ENCODE measurements around the gene AFMID.

The AFMID gene

GRCh38 chr17:78231991-78232858, 45.1 kb downstream of the AFMID start:
- H3K4me2 ChIP-seq (ENCODE audit: insufficient read depth, low read length) = no peak overlapping the region
- H3K9ac ChIP-seq (ENCODE audit: low read depth, low read length) = no peak overlapping the region
- no peak overlapping the region for H3K4me3 ChIP-seq (ENCODE audit: low read depth in 1 of 2, low read length in 2 of 2)
- no peak overlapping the region for H2AFZ ChIP-seq (ENCODE audit: low read depth, low read length)
- TF ChIP-seq EZH2 (IDR thresholded peaks at IDR 0.05; ENCODE audit: borderline replicate concordance, low read depth, low read length, severe bottlenecking) = no peak
- TF ChIP-seq, protein P1, sequence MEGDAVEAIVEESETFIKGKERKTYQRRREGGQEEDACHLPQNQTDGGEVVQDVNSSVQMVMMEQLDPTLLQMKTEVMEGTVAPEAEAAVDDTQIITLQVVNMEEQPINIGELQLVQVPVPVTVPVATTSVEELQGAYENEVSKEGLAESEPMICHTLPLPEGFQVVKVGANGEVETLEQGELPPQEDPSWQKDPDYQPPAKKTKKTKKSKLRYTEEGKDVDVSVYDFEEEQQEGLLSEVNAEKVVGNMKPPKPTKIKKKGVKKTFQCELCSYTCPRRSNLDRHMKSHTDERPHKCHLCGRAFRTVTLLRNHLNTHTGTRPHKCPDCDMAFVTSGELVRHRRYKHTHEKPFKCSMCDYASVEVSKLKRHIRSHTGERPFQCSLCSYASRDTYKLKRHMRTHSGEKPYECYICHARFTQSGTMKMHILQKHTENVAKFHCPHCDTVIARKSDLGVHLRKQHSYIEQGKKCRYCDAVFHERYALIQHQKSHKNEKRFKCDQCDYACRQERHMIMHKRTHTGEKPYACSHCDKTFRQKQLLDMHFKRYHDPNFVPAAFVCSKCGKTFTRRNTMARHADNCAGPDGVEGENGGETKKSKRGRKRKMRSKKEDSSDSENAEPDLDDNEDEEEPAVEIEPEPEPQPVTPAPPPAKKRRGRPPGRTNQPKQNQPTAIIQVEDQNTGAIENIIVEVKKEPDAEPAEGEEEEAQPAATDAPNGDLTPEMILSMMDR (IDR thresholded peaks at IDR 0.05; ENCODE audit: borderline replicate concordance, extremely low read depth, low read length, poor library complexity, severe bottlenecking) = no peak
- H3K4me1 ChIP-seq (ENCODE audit: insufficient read depth, low read length) = no peaks in the 10 kb centered on the region
- H3K79me2 ChIP-seq (ENCODE audit: insufficient read depth, low read length) = no peaks in the 10 kb centered on the region
- H3K9me3 ChIP-seq (ENCODE audit: insufficient read depth, low read length, severe bottlenecking) = no peaks in the 10 kb centered on the region
- DNase-seq (no peak), ATAC-seq (ENCODE audit: insufficient read depth, low read depth) (no peak)
- no peaks in the 10 kb centered on the region for H4K20me1 ChIP-seq (ENCODE audit: insufficient read depth, low read length)
- H3K27ac ChIP-seq (ENCODE audit: low read length) = no peak overlapping the region
- no peaks in the 10 kb centered on the region for H3K36me3 ChIP-seq (ENCODE audit: insufficient read depth, low read length)
- no peaks in the 10 kb centered on the region for H3K27me3 ChIP-seq (ENCODE audit: insufficient read depth, low read length, poor library complexity)

DNA sequence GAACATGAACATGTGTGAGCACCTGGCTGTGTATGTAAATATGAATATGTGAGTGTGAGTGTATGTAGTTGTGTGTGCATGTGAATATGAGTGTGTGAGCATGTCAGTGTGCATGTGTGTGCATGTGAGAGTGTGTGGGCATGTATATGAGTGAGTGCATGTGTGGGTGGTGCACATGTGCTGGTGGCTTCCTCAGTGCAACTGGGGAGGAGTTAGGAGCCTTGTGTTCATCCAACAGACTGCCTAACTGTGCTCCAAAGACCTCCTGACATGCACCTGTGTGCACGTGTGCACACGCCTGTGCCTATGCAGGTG, 45.7 kb downstream of the AFMID start:
- H3K79me2 ChIP-seq (ENCODE audit: insufficient read depth, low read length) = no peaks in the 10 kb centered on the region
- no peaks in the 10 kb centered on the region for H3K4me1 ChIP-seq (ENCODE audit: insufficient read depth, low read length)
- H3K9me3 ChIP-seq (ENCODE audit: insufficient read depth, low read length, severe bottlenecking) = no peaks in the 10 kb centered on the region
- no peaks in the 10 kb centered on the region for H4K20me1 ChIP-seq (ENCODE audit: insufficient read depth, low read length)
- H3K4me3 ChIP-seq (ENCODE audit: low read depth in 1 of 2, low read length in 2 of 2) = no peak overlapping the region
- H3K27ac ChIP-seq (ENCODE audit: low read length) = no peak overlapping the region
- no peak overlapping the region for H2AFZ ChIP-seq (ENCODE audit: low read depth, low read length)
- DNase-seq (no peak), ATAC-seq (ENCODE audit: insufficient read depth, low read depth) (no peak)
- no peak overlapping the region for H3K4me2 ChIP-seq (ENCODE audit: insufficient read depth, low read length)
- H3K27me3 ChIP-seq (ENCODE audit: insufficient read depth, low read length, poor library complexity) = no peaks in the 10 kb centered on the region
- no peak for TF ChIP-seq EZH2 (IDR thresholded peaks at IDR 0.05; ENCODE audit: borderline replicate concordance, low read depth, low read length, severe bottlenecking)
- TF ChIP-seq, protein P1 (IDR thresholded peaks at IDR 0.05; ENCODE audit: borderline replicate concordance, extremely low read depth, low read length, poor library complexity, severe bottlenecking) = no peak
- no peak overlapping the region for H3K9ac ChIP-seq (ENCODE audit: low read depth, low read length)
- no peaks in the 10 kb centered on the region for H3K36me3 ChIP-seq (ENCODE audit: insufficient read depth, low read length)

DNA sequence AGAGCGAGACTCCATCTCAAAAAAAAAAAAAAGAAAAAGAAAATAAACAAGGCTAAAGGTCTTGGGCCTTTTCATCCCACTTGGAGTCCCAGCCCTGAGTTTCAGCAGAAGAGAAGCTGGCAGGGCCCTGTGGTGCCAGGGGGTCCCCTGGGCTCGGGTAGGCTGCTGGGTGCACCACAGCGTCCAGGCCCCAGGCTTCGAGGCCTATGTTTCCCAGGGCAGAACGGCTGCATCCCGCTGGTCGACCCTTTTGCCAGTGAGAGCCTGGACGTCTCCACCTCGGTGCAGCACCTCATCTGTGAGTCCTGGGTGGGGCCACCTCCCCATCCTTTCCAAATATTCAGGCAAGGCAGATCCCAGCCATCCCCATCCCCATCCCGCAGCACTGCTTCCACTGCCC, 46.5 kb downstream of the AFMID start:
- Histone ChIP-seq H3K9me3 (ENCODE audit: insufficient read depth, low read length, severe bottlenecking) (no peaks in the 10 kb centered on the region), H3K4me2 (ENCODE audit: insufficient read depth, low read length) (no peak overlapping the region), H3K27me3 (ENCODE audit: insufficient read depth, low read length, poor library complexity) (no peaks in the 10 kb centered on the region), H3K27ac (ENCODE audit: low read length) (no peak overlapping the region), H4K20me1 (ENCODE audit: insufficient read depth, low read length) (no peaks in the 10 kb centered on the region), H3K4me1 (ENCODE audit: insufficient read depth, low read length) (no peaks in the 10 kb centered on the region), H3K36me3 (ENCODE audit: insufficient read depth, low read length) (no peaks in the 10 kb centered on the region), H3K9ac (ENCODE audit: low read depth, low read length) (no peak overlapping the region), H3K4me3 (ENCODE audit: low read depth in 1 of 2, low read length in 2 of 2) (no peak overlapping the region), H2AFZ (ENCODE audit: low read depth, low read length) (no peak overlapping the region), H3K79me2 (ENCODE audit: insufficient read depth, low read length) (no peaks in the 10 kb centered on the region)
- ATAC-seq (ENCODE audit: insufficient read depth, low read depth) = no peak
- DNase-seq = no peak
- TF ChIP-seq, protein P1 (IDR thresholded peaks at IDR 0.05; ENCODE audit: borderline replicate concordance, extremely low read depth, low read length, poor library complexity, severe bottlenecking) = no peak
- no peak for TF ChIP-seq EZH2 (IDR thresholded peaks at IDR 0.05; ENCODE audit: borderline replicate concordance, low read depth, low read length, severe bottlenecking)
